NB4 (cell line): Measurements from ENCODE around the gene ZNF407.

Experiments used
- DNase-seq: peaks from one replicate; pipeline ENCODE4 v3.0.0; 2010; ENCODE audit warnings: low read depth
- H3K4me3 ChIP-seq: one replicate; pipeline ENCODE4 v1.5.1; 2011; ENCODE audit warnings: mild to moderate bottlenecking, low read depth, low read length, moderate library complexity
- MAX ChIP-seq: IDR thresholded peaks from 2 replicates; pipeline ENCODE4 v1.6.1; 2011; ENCODE audit warnings: low read depth, low read length
- MYC ChIP-seq: IDR thresholded peaks from 2 replicates; pipeline ENCODE4 v1.6.1; 2011; ENCODE audit warnings: low read depth, low read length
- POLR2A ChIP-seq: IDR thresholded peaks from 2 replicates; pipeline ENCODE4 v1.6.1; 2011; ENCODE audit warnings: mild to moderate bottlenecking; ENCODE audit not compliant: insufficient read length; ENCODE audit errors: extremely low read depth
- TF ChIP-seq, protein P1 (sequence below): IDR thresholded peaks from one replicate; pipeline ENCODE4 v1.5.1; 2012; ENCODE audit warnings: low read depth, low read length

Gene ZNF407

GRCh38 chr18:75009296-75009695 is 411.6 kb downstream of the ZNF407 start:
- no peak overlapping the region for H3K4me3 ChIP-seq
- DNase-seq = no peak
- TF ChIP-seq MAX (no peak), MYC (no peak), POLR2A (no peak)

GRCh38 chr18:75009878-75010277 is 412.2 kb downstream of the ZNF407 start:
- DNase-seq = no peak
- H3K4me3 ChIP-seq = no peak overlapping the region
- TF ChIP-seq, protein P1, sequence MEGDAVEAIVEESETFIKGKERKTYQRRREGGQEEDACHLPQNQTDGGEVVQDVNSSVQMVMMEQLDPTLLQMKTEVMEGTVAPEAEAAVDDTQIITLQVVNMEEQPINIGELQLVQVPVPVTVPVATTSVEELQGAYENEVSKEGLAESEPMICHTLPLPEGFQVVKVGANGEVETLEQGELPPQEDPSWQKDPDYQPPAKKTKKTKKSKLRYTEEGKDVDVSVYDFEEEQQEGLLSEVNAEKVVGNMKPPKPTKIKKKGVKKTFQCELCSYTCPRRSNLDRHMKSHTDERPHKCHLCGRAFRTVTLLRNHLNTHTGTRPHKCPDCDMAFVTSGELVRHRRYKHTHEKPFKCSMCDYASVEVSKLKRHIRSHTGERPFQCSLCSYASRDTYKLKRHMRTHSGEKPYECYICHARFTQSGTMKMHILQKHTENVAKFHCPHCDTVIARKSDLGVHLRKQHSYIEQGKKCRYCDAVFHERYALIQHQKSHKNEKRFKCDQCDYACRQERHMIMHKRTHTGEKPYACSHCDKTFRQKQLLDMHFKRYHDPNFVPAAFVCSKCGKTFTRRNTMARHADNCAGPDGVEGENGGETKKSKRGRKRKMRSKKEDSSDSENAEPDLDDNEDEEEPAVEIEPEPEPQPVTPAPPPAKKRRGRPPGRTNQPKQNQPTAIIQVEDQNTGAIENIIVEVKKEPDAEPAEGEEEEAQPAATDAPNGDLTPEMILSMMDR = no peak
- no peak for TF ChIP-seq POLR2A
- TF ChIP-seq MYC = no peak
- no peak for TF ChIP-seq MAX

DNA sequence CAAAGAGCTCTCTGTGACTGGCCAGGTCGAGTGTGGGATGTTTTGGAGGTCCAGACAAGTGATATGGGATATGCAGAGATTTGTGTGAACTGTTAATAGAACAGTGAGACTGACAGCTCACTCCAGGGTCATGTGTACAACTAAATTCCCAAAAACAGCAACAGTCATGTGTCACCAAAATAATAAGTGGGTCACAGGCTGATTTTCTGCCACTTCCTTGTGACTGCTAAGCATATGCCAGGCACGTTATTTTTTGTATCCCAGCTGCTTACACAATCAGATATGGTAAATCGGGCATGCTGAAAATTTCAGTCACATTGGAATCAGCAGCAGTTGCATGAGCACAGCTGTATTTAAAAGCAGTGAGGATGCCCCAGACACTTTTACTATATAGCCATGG is 412.6 kb downstream of the ZNF407 start:
- TF ChIP-seq POLR2A (no peak), MAX (no peak), MYC (no peak)
- TF ChIP-seq, protein P1 = no peak
- DNase-seq = no peak
- H3K4me3 ChIP-seq = no peak overlapping the region

GRCh38 chr18:75010689-75011088 is 413.0 kb downstream of the ZNF407 start:
- no peak overlapping the region for H3K4me3 ChIP-seq
- DNase-seq = no peak
- TF ChIP-seq MAX (no peak), POLR2A (no peak), MYC (no peak)
- TF ChIP-seq, protein P1 = no peak

GRCh38 chr18:75016025-75016717 is 418.5 kb downstream of the ZNF407 start:
- H3K4me3 ChIP-seq = no peak overlapping the region
- TF ChIP-seq, protein P1 = no peak
- TF ChIP-seq MYC = no peak

GRCh38 chr18:75023473-75023872 is 425.8 kb downstream of the ZNF407 start:
- no peak for DNase-seq
- no peak overlapping the region for H3K4me3 ChIP-seq
- TF ChIP-seq, protein P1 = no peak
- TF ChIP-seq MYC (no peak), MAX (no peak), POLR2A (no peak)

More at GRCh38 chr18:75016025-75016717, 418.5 kb downstream of the ZNF407 start:
- no peak for DNase-seq
